DMS 273 (cell line): ENCODE measurements around the gene CDK5R1.

Source experiments
- DNase-seq: peaks from one replicate; lab custom pipeline; 2025; ENCODE audit not compliant: unreplicated experiment; lab: John Stamatoyannopoulos, UW

Gene CDK5R1

GRCh38 chr17:32470405-32471167, 16.2 kb upstream of the CDK5R1 start:
- DNase-seq: no peak

DNA sequence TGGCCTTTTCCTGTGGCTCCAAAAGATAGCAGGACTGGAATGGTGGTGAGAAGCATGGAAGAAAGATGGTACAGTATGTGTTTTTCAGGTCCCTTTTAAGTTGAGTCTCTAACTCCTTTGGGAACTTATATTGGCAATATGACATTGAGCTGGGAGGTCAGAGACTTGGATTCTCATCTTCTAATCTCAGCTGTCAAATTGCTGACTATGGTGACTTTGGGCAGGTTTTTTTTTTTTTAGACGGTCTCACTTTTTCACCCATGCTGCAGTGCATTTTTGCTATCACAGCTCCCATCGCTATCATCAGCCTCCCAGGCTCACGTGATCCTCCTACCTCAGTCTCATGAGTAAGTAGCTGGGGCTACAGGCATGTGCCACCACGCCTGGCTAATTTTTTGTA, 15.1 kb upstream of the CDK5R1 start:
- no peak for DNase-seq

DNA sequence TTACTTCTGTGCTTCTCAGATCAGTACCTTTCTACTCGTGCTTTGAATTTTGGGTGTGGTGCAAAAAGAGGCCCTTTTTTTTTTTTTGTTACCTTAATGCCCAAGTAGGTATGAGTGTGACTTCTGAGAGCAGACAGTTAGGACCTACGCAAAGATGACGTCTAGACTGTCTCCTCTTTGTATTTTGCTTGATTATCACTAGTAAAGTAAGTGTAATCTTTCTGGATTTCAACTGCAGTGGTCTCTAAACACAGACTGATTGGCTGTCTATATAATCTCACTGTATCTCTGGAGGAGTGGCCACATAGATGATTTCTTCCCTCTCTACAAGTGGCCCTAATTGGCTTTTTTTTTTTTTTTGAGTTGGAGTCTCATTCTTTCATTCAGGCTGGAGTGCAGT, 11.5 kb upstream of the CDK5R1 start:
- no peak for DNase-seq

- DNase-seq: no peak
These were observed 9.6 kb upstream of the CDK5R1 start for GRCh38 chr17:32477220-32477619.

GRCh38 chr17:32479074-32479617, 7.6 kb upstream of the CDK5R1 start:
- no peak for DNase-seq

- no peak for DNase-seq
These were observed 5.6 kb upstream of the CDK5R1 start for GRCh38 chr17:32481193-32481592.

GRCh38 chr17:32482568-32483320, 4.0 kb upstream of the CDK5R1 start:
- peak; percentile 18 for DNase-seq

GRCh38 chr17:32483451-32484019, 3.3 kb upstream of the CDK5R1 start:
- peak; percentile 89 for DNase-seq

- peak; percentile 48 for DNase-seq
These were observed 2.7 kb upstream of the CDK5R1 start for GRCh38 chr17:32484041-32484461.

DNA sequence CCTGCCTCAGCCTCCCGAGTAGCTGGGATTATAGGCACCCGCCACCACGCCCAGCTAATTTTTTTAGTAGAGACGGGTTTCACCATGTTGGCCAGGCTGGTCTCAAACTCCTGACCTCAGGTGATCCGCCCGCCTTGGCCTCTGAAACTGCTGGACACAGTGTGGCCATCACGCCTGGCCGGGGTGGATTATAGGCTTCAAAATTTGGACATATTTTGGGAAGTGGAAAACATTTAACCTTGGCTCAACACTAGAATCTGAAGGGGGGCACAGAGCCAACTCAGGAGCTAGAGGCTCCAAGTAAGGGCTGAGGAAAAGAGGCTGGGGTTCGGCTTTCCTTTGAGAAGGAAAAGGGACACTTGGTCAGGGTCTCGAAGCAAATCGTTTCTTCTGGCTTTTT, 2.2 kb upstream of the CDK5R1 start:
- DNase-seq: peak; percentile 14

DNA sequence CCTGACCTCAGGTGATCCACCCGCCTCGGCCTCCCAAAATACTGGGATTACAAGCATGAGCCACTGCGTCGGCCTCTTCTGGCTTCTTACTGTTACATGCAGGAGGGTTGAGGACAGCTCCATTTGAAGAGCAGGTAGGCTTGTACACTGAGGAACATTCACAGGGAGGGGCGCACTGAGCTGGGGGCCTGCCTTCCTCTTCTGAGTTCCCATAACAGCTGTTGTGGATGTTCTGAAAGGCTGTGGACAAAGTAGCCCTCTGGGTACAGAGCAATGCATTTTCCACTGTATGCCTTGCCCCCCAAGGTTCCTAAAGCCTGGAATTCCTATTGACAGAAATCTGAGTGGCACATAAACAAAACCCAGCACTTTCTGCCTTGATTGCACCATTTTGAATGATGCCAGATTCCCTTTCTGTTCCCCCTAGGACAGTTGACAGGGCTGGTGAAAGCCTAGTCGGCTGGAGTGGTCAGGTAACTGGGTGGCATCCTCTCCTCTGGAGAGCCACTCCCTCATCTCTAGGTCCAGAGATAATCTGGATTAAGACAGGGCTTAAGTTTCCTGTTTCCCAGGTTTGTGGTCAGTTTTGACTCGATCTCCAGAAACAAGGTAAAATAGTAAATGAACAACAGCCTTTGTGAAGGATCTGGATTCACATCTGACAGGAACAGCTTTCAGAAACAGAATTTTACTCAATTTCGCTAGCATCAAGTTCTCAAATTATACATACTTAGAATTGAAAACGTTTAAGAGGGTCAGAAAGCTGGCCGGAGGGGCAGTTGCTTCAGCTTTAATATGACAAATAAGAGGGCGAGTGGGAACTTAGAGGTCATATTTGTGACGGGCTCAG, 1.3 kb upstream of the CDK5R1 start:
- peak; percentile 42 for DNase-seq

DNA sequence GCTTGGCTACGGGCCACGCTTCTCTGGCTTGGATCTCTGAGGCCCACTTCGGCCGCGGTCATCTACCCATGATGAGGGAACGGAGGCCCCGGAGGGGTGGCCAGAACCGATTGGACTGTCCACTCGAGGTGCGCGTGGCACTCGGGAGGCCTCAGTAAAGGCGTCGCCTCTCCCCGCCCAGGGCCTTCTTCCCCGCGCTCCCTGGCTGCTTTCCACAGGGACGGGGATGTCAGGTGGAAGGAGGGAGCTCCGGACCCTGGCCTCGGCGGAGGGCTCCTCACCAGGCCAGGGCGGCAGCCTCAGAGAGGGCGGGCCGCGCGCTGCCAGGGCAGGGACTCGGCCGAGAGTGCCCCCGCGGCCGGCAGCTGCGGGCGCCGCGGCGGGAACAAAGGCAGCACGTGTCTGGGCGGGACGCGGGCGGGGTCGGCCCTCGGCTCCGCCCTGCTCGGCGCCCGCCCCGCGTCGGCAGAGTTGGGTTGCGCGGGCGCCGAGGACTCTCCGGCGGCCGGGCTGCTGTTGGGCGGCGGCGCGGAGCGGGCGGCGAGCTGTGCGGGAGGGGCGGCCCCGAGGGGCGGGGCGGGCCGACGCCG, 587 bp upstream of the CDK5R1 start:
- peak; percentile 96 for DNase-seq

GRCh38 chr17:32487473-32488176, 832 bp downstream of the CDK5R1 start:
- peak; percentile 69 for DNase-seq

- peak; percentile 29 for DNase-seq
These were observed 1.4 kb downstream of the CDK5R1 start for GRCh38 chr17:32488177-32488542.

GRCh38 chr17:32488604-32489180, 1.9 kb downstream of the CDK5R1 start:
- DNase-seq: peak; percentile 22

- DNase-seq: no peak
These were observed 2.7 kb downstream of the CDK5R1 start for GRCh38 chr17:32489320-32490100.

GRCh38 chr17:32490101-32490482, 3.3 kb downstream of the CDK5R1 start:
- peak; percentile 91 for DNase-seq

DNA sequence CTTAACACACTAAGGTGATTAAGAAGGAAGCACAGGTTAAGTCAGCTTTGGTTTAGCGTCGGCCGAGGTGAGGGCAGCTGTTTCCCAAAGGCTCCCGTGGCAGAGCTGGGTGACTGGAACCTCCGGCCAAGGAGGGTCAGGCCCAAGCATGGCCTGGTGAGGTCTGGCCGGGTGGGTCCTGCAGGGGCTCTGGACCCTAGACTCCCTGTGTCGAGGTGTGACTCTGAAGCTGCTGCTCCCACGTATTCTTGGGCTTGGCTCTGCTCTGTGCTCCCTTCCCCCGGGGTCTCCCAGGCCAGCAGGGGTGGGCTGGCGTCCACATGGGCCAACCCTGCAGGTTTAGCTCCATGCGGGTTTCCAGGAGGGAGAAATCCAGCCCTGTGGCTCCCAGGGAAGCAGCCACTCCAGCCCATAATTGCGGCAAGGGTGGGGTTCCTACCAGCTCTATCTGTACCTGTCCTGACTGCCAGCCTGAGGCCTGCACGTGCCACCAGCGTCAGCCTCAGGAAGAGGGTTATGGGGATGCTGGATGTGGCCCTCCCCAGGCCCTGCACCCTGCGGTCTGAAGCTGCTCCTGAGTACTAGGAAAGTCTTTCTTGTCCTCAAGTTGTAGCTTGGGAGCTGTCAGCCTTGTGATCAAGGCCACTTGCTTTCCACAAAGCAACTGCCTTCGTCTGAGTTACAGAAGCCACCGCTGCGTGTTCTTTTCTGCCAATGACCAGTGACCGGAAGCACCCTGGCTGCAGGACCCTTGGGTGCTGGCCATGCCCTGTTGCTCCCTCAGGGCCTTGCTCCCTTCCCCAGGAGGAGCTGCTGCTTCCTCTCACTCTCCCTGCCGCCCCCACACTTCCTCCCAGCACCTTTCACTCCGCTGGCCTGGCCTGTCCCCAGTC, 4.8 kb downstream of the CDK5R1 start:
- DNase-seq: no peak
